SK-N-SH treated with all-trans-retinoic acid at 6 μM for 48 hours (cell line): ENCODE data around the gene RASEF.

Source experiments
- ATAC-seq: fragments of 200-7000 bp; cut with Tn5 transposase; 3 replicates; pipeline ENCODE4 v1.9.1; 2020; ENCODE audit warnings: mild to moderate bottlenecking, moderate library complexity
- ARNTL ChIP-seq: fragments of 450-650 bp; formaldehyde crosslinking; IDR thresholded peaks from 2 replicates; pipeline ENCODE4 v1.5.0; 2020; ENCODE audit warnings: low read depth, mild to moderate bottlenecking, moderate library complexity, borderline replicate concordance
- CSDC2 ChIP-seq: fragments of 250-450 bp; sonication (Bioruptor Pico); IDR thresholded peaks from 2 replicates; pipeline ENCODE4 v1.5.0; 2020; ENCODE audit warnings: mild to moderate bottlenecking, moderate library complexity
- ESRRG ChIP-seq: fragments of 250-450 bp; sonication (Bioruptor Pico); IDR thresholded peaks from 2 replicates; pipeline ENCODE4 v1.6.1; 2021; ENCODE audit warnings: mild to moderate bottlenecking
- GLIS3 ChIP-seq: fragments of 250-450 bp; sonication (Bioruptor Pico); IDR thresholded peaks from 2 replicates; pipeline ENCODE4 v1.5.0; 2020; ENCODE audit warnings: mild to moderate bottlenecking, moderate library complexity
- OSR1 ChIP-seq: fragments of 250-450 bp; sonication (Bioruptor Pico); IDR thresholded peaks from 2 replicates; pipeline ENCODE4 v1.8.0; 2022; ENCODE audit warnings: moderate library complexity, mild to moderate bottlenecking, inconsistent platforms
- SNAI2 ChIP-seq: fragments of 250-450 bp; sonication (Bioruptor Pico); IDR thresholded peaks from 2 replicates; pipeline ENCODE4 v1.5.0; 2020; ENCODE audit warnings: mild to moderate bottlenecking, moderate library complexity
- TCF4 ChIP-seq: fragments of 250-450 bp; sonication (Bioruptor Pico); IDR thresholded peaks from 2 replicates; pipeline ENCODE4 v1.8.0; 2021; ENCODE audit warnings: mild to moderate bottlenecking, moderate library complexity, borderline replicate concordance
- TOX ChIP-seq: fragments of 250-450 bp; sonication (Bioruptor Pico); IDR thresholded peaks from 2 replicates; pipeline ENCODE4 v1.8.0; 2021; ENCODE audit warnings: mild to moderate bottlenecking, moderate library complexity, borderline replicate concordance
- ZFP3 ChIP-seq: fragments of 250-450 bp; sonication (Bioruptor Pico); IDR thresholded peaks from 2 replicates; pipeline ENCODE4 v1.5.0; 2020; ENCODE audit warnings: mild to moderate bottlenecking, moderate library complexity
- ZFP30 ChIP-seq: fragments of 450-650 bp; formaldehyde crosslinking; IDR thresholded peaks from 2 replicates; pipeline ENCODE4 v1.5.0; 2022; ENCODE audit warnings: mild to moderate bottlenecking, moderate library complexity
- ZNF8 ChIP-seq: fragments of 450-650 bp; formaldehyde crosslinking; IDR thresholded peaks from 2 replicates; pipeline ENCODE4 v1.5.0; 2020; ENCODE audit warnings: mild to moderate bottlenecking, moderate library complexity
- TF ChIP-seq, protein P1 (sequence below): fragments of 250-450 bp; sonication (Bioruptor Pico); IDR thresholded peaks from 2 replicates; pipeline ENCODE4 v1.8.0; 2020; ENCODE audit warnings: mild to moderate bottlenecking, moderate library complexity, borderline replicate concordance
- TF ChIP-seq, protein P2 (sequence below): fragments of 250-450 bp; sonication (Bioruptor Pico); IDR thresholded peaks from 2 replicates; pipeline ENCODE4 v1.5.1; 2020; ENCODE audit warnings: low read depth, mild to moderate bottlenecking, moderate library complexity
- TF ChIP-seq, protein P3 (sequence below): fragments of 250-450 bp; sonication (Bioruptor Pico); IDR thresholded peaks from 2 replicates; pipeline ENCODE4 v1.8.0; 2021; ENCODE audit warnings: low read depth, mild to moderate bottlenecking, moderate library complexity, borderline replicate concordance
- TF ChIP-seq, protein P4 (sequence below): fragments of 250-450 bp; sonication (Bioruptor Pico); IDR thresholded peaks from 2 replicates; pipeline ENCODE4 v1.5.0; 2020; ENCODE audit warnings: mild to moderate bottlenecking, moderate library complexity
- TF ChIP-seq, protein P5 (sequence below): fragments of 250-450 bp; sonication (Bioruptor Pico); IDR thresholded peaks from 2 replicates; pipeline ENCODE4 v1.5.1; 2021; ENCODE audit warnings: mild to moderate bottlenecking, moderate library complexity

RASEF gene

DNA sequence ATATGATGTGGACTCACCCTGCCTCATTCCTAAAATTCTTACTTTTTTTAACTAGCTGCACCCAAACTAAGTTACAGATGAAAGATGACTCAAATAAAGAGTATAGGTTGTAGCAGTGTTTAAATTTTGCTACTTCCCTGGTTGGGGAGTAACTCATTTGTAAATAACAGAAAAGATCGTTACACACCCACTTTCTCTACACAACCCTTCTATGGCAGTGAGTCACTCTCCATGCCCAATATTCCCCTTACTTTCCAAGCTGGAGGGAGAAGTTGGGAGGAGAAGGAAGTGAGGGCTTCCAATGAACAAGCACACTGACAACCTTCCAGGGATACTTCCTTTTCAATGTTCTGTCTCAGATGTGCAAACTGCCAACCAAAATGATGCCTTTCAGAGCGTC lies 1.9 kb downstream of the RASEF start (continued):
- TF ChIP-seq, protein P1, sequence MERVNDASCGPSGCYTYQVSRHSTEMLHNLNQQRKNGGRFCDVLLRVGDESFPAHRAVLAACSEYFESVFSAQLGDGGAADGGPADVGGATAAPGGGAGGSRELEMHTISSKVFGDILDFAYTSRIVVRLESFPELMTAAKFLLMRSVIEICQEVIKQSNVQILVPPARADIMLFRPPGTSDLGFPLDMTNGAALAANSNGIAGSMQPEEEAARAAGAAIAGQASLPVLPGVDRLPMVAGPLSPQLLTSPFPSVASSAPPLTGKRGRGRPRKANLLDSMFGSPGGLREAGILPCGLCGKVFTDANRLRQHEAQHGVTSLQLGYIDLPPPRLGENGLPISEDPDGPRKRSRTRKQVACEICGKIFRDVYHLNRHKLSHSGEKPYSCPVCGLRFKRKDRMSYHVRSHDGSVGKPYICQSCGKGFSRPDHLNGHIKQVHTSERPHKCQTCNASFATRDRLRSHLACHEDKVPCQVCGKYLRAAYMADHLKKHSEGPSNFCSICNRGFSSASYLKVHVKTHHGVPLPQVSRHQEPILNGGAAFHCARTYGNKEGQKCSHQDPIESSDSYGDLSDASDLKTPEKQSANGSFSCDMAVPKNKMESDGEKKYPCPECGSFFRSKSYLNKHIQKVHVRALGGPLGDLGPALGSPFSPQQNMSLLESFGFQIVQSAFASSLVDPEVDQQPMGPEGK (CRISPR knock-in tag), result no peak
- TF ChIP-seq TOX (CRISPR knock-in tag), result no peak
- no peak for TF ChIP-seq GLIS3 (CRISPR knock-in tag)

DNA sequence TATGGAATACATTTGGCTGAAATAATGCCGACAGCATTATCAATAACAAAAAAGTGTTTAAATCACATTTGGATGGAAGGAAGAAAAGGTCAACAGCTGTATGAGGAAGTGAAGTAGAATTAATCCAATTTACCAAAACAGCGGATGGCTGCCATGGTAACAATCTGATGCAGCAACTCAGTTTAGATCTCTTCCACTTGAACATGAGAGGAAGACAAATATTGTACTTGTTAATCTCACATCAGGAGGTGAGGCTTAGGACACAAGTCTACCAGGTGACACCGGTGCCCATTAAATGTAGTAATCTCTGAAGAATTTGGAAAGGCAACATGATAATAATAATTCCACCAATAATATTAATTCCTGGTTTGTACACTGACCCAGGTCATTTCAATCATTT lies 2.4 kb downstream of the RASEF start:
- no peak for ATAC-seq
- TF ChIP-seq, protein P2, sequence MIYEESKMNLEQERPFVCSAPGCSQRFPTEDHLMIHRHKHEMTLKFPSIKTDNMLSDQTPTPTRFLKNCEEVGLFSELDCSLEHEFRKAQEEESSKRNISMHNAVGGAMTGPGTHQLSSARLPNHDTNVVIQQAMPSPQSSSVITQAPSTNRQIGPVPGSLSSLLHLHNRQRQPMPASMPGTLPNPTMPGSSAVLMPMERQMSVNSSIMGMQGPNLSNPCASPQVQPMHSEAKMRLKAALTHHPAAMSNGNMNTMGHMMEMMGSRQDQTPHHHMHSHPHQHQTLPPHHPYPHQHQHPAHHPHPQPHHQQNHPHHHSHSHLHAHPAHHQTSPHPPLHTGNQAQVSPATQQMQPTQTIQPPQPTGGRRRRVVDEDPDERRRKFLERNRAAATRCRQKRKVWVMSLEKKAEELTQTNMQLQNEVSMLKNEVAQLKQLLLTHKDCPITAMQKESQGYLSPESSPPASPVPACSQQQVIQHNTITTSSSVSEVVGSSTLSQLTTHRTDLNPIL (CRISPR knock-in tag), result no peak
- no peak for TF ChIP-seq CSDC2 (CRISPR knock-in tag)
- TF ChIP-seq TCF4 (CRISPR knock-in tag), result no peak
- no peak for TF ChIP-seq TOX (CRISPR knock-in tag)
- TF ChIP-seq GLIS3 (CRISPR knock-in tag), result no peak

DNA sequence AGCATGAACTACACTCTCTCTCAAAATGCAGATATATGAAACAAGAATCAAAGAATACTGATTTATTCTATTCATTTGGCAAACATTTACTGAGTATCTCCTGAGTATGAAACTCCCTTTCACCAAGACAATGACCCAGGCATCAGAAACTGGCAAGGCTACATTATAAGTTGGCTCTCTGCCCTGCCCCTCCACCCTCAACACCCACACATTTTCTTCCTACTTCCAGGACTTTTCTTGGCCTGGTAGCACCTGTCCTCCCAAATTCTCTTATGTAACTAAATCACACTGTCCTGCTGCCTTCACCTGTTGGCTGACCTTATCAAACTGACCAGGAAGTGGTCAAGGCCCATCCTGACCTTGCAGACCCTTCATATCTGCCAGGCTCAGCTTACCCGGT lies 3.5 kb downstream of the RASEF start:
- ATAC-seq, result no peak
- TF ChIP-seq ZFP3 (CRISPR knock-in tag), result no peak
- no peak for TF ChIP-seq CSDC2 (CRISPR knock-in tag)

DNA sequence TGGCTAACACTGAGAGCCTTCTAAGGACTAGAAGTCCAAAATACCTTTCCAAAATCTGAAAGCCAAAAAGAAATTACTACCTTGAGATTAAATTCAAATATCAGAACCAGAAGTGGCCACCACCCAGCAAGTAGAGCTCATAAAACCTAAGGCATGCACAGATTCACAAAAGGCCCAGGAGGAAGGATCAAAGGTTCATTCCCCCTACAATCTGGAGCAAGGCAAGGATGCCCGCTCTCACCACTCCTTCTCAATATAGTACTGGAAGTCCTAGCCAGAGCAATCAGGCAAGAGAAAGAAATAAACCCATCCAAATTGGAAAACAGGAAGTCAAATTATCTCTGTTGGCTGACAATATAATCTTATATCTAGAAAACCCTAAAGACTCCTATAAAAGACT lies 6.0 kb downstream of the RASEF start:
- TF ChIP-seq ZFP30 (CRISPR knock-in tag) (no peak), TOX (CRISPR knock-in tag) (no peak), ESRRG (CRISPR knock-in tag) (no peak)
- TF ChIP-seq, protein P3, sequence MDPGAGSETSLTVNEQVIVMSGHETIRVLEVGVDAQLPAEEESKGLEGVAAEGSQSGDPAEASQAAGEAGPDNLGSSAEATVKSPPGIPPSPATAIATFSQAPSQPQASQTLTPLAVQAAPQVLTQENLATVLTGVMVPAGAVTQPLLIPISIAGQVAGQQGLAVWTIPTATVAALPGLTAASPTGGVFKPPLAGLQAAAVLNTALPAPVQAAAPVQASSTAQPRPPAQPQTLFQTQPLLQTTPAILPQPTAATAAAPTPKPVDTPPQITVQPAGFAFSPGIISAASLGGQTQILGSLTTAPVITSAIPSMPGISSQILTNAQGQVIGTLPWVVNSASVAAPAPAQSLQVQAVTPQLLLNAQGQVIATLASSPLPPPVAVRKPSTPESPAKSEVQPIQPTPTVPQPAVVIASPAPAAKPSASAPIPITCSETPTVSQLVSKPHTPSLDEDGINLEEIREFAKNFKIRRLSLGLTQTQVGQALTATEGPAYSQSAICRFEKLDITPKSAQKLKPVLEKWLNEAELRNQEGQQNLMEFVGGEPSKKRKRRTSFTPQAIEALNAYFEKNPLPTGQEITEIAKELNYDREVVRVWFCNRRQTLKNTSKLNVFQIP, result no peak
- TF ChIP-seq, protein P4, sequence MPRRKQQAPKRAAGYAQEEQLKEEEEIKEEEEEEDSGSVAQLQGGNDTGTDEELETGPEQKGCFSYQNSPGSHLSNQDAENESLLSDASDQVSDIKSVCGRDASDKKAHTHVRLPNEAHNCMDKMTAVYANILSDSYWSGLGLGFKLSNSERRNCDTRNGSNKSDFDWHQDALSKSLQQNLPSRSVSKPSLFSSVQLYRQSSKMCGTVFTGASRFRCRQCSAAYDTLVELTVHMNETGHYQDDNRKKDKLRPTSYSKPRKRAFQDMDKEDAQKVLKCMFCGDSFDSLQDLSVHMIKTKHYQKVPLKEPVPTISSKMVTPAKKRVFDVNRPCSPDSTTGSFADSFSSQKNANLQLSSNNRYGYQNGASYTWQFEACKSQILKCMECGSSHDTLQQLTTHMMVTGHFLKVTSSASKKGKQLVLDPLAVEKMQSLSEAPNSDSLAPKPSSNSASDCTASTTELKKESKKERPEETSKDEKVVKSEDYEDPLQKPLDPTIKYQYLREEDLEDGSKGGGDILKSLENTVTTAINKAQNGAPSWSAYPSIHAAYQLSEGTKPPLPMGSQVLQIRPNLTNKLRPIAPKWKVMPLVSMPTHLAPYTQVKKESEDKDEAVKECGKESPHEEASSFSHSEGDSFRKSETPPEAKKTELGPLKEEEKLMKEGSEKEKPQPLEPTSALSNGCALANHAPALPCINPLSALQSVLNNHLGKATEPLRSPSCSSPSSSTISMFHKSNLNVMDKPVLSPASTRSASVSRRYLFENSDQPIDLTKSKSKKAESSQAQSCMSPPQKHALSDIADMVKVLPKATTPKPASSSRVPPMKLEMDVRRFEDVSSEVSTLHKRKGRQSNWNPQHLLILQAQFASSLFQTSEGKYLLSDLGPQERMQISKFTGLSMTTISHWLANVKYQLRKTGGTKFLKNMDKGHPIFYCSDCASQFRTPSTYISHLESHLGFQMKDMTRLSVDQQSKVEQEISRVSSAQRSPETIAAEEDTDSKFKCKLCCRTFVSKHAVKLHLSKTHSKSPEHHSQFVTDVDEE (CRISPR knock-in tag), result no peak
- TF ChIP-seq, protein P2 (CRISPR knock-in tag), result no peak
- ATAC-seq, result no peak

DNA sequence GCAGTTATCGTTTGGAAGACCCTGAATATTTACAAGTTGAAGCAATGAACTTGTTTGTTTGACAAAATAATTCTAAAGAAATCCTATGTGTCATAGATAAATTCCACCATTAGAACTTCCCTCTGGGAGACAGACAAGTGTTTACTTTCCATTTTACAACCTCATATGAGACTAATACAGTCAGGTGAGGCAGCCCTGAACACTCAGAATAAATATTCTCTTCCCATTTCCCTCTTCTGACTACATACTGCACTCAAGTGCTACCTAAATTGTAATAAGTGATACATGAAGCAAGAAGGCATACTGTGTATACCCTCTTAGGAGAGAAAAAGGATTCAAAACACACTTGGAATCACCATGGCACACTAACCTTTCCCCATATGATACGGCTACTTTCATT lies 6.8 kb downstream of the RASEF start:
- no peak for ATAC-seq
- TF ChIP-seq OSR1 (CRISPR knock-in tag) (no peak), ZFP30 (CRISPR knock-in tag) (no peak), ZNF8 (CRISPR knock-in tag) (no peak), ESRRG (CRISPR knock-in tag) (no peak), ARNTL (CRISPR knock-in tag) (no peak), SNAI2 (CRISPR knock-in tag) (no peak)
- TF ChIP-seq, protein P5, sequence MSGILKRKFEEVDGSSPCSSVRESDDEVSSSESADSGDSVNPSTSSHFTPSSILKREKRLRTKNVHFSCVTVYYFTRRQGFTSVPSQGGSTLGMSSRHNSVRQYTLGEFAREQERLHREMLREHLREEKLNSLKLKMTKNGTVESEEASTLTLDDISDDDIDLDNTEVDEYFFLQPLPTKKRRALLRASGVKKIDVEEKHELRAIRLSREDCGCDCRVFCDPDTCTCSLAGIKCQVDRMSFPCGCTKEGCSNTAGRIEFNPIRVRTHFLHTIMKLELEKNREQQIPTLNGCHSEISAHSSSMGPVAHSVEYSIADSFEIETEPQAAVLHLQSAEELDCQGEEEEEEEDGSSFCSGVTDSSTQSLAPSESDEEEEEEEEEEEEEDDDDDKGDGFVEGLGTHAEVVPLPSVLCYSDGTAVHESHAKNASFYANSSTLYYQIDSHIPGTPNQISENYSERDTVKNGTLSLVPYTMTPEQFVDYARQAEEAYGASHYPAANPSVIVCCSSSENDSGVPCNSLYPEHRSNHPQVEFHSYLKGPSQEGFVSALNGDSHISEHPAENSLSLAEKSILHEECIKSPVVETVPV (CRISPR knock-in tag), result no peak
- TF ChIP-seq, protein P3, result no peak
- TF ChIP-seq, protein P4 (CRISPR knock-in tag), result no peak
- TF ChIP-seq, protein P2 (CRISPR knock-in tag), result no peak
